ENCODE results near the gene OSGIN1. TPM values are rescaled to one million over a fixed set of nuclear protein-coding genes. Genes with fewer than 3 reads are reported as not detected.

Gene OSGIN1
- total RNA-seq, 1 donor: 4.1 TPM

- no peaks in the 10 kb centered on the region for H3K9me3 ChIP-seq (ENCODE audit: low read depth, low read length)
- H3K4me1 ChIP-seq (ENCODE audit: insufficient read depth, low read length): no peaks in the 10 kb centered on the region
- no peak overlapping the region for H3K4me3 ChIP-seq (ENCODE audit: low read length)
- H3K27me3 ChIP-seq (ENCODE audit: insufficient read depth, low read length): no peaks in the 10 kb centered on the region
Observed at GRCh38 chr16:83923581-83924365, 29.3 kb upstream of the OSGIN1 start.

- Histone ChIP-seq H3K9me3 (ENCODE audit: low read depth, low read length) (no peaks in the 10 kb centered on the region), H3K4me3 (ENCODE audit: low read length) (no peak overlapping the region), H3K27me3 (ENCODE audit: insufficient read depth, low read length) (no peaks in the 10 kb centered on the region), H3K4me1 (ENCODE audit: insufficient read depth, low read length) (no peaks in the 10 kb centered on the region)
Observed at GRCh38 chr16:83924686-83925085, 28.4 kb upstream of the OSGIN1 start.

DNA sequence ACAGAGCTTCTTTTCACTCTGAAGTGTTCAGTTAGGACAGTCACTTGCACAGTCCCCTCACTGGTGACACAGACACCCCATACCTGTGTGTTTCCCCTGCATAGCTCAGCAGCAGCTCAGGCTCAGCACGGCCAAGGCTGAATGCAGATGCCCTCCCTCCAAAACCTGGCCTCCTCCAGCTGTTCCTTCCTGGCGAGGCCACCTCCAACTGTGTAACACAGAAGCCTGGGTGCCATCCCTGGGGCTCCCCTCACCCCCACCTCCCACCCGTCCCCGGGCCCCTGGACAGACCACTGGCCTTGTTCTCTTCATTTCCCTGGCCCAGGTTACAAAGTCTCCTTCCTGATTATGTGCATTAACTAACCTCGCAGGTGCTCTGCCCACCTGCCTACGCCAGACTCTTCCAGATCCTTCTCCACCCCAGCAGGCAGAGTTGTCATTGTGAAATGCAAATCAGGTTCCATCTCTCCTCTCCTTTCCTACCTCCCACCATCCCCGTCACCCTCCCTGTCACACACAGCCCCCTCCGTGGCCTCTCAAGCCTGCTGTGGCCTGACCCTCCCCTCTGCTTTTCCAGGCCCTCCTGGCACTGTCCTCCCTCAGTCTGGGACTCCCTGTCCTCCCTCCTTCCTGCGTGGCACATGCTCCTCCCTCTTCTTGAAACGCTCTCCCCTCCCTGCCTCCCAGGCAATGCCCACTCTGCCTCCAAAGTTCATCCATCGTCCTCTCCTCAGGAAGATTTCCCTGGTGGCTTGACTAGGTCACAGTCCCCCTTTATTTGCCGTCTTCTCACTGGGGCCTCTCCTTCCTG is 27.7 kb upstream of the OSGIN1 start:
- Histone ChIP-seq H3K4me1 (ENCODE audit: insufficient read depth, low read length) (no peaks in the 10 kb centered on the region), H3K4me3 (ENCODE audit: low read length) (no peak overlapping the region), H3K9me3 (ENCODE audit: low read depth, low read length) (no peaks in the 10 kb centered on the region), H3K27me3 (ENCODE audit: insufficient read depth, low read length) (no peaks in the 10 kb centered on the region)

- no peaks in the 10 kb centered on the region for H3K4me1 ChIP-seq (ENCODE audit: insufficient read depth, low read length)
- no peaks in the 10 kb centered on the region for H3K9me3 ChIP-seq (ENCODE audit: low read depth, low read length)
- H3K4me3 ChIP-seq (ENCODE audit: low read length): no peak overlapping the region
- H3K27me3 ChIP-seq (ENCODE audit: insufficient read depth, low read length): no peaks in the 10 kb centered on the region
Observed at GRCh38 chr16:83925957-83926725, 26.9 kb upstream of the OSGIN1 start.

- H3K27me3 ChIP-seq (ENCODE audit: insufficient read depth, low read length): no peaks in the 10 kb centered on the region
- no peak overlapping the region for H3K4me3 ChIP-seq (ENCODE audit: low read length)
- no peaks in the 10 kb centered on the region for H3K9me3 ChIP-seq (ENCODE audit: low read depth, low read length)
- H3K4me1 ChIP-seq (ENCODE audit: insufficient read depth, low read length): no peaks in the 10 kb centered on the region
Observed at GRCh38 chr16:83926726-83927397, 26.2 kb upstream of the OSGIN1 start.

DNA sequence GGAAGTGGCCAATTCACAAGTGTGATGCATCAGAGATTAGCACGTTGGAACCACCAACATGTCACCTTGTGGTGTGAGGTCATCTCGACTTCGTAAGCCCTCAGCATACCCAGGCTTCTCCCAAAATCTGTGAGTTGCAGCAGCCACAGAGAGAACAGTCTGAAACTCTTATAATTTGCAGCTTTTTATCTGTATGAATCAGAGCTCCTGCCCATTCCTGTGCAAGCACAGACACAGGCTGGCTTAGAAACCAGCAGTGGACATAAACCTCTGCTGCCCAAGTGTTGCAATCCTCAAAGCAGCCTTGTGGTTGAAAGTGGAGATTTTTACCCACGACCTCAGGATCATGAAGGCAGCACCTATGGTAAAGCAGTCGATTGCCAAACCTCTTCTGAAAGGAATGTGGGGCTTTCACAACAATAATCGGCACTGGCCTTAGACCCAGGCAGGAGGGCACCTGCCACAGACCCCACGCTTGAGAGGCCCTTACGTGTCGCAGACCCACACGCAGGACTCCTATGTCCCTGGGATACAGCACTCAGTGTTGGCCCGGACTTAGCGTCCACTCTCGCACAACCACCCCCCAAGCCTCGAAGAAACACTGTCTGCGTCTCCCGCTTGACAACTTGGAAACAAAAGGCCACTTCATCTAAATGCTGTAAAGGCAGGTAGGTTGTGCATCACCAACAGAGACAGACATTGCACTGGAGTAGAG is 24.5 kb upstream of the OSGIN1 start:
- Histone ChIP-seq H3K9me3 (ENCODE audit: low read depth, low read length) (no peaks in the 10 kb centered on the region), H3K4me1 (ENCODE audit: insufficient read depth, low read length) (no peaks in the 10 kb centered on the region), H3K4me3 (ENCODE audit: low read length) (no peak overlapping the region)

DNA sequence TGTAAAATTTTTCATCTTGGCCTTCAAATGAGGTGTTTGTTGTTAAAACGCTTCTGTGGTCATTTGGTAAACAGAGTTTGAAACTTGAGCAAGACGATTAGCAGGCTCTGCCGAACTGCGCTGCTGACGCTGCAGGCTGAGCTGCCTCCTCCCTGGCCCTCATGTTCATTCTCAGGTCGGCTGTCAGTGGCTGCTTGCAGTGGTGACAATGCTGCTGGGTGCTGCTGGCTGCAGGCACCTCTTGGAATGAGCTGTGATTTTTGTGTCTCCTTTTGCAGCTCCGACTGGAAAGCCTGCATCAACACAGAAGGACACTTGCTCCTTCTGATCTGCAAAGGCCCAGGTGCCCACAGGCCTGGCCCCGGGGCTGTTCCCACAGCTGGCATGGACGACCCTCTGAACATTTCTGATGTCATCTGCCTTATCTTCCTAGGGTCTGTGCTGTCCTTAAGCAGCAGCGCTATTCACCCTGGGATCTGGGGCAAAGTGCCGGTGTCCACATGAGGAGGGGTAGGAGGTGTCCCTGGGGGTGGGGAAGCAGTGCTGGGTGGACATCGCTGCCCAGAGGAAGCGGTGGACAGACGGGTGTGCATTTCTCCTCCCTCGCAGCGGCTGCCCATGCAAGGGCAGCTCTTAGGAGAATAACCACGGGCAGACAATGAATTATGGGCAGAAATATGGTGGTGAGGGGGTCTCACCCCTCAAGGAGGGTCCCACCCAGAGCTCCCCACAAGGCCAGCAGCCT is 23.1 kb upstream of the OSGIN1 start:
- Histone ChIP-seq H3K27me3 (ENCODE audit: insufficient read depth, low read length) (no peaks in the 10 kb centered on the region), H3K4me1 (ENCODE audit: insufficient read depth, low read length) (no peaks in the 10 kb centered on the region)

More for the DNA sequence above, 24.5 kb upstream of the OSGIN1 start:
- no peaks in the 10 kb centered on the region for H3K27me3 ChIP-seq (ENCODE audit: insufficient read depth, low read length)

GRCh38 chr16:83930730-83931500 is 22.1 kb upstream of the OSGIN1 start:
- Histone ChIP-seq H3K27me3 (ENCODE audit: insufficient read depth, low read length) (no peaks in the 10 kb centered on the region), H3K4me3 (ENCODE audit: low read length) (no peak overlapping the region), H3K9me3 (ENCODE audit: low read depth, low read length) (no peaks in the 10 kb centered on the region), H3K4me1 (ENCODE audit: insufficient read depth, low read length) (no peaks in the 10 kb centered on the region)

More for the DNA sequence above, 23.1 kb upstream of the OSGIN1 start:
- H3K9me3 ChIP-seq (ENCODE audit: low read depth, low read length): no peaks in the 10 kb centered on the region
- no peak overlapping the region for H3K4me3 ChIP-seq (ENCODE audit: low read length)

DNA sequence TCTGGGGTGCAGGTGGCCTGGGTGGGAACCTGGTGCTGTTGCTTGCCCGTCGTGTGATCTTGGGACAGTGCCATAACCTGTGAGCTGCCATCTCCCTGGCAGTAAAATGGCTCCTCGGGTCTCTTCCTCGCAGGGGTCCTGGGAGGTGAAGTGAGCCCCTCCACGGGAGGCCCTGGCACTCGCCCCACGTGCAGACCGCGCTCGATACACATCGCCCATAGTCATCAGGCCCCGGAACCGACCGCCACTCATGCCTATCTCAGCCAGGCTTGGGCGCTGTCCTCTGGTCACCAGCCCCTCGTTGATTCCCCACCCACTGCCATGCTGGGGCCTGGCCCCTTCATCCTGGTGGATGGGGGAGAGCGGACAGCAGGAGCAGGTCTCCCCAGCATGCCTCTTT is 21.5 kb upstream of the OSGIN1 start:
- H3K9me3 ChIP-seq (ENCODE audit: low read depth, low read length): no peaks in the 10 kb centered on the region
- H3K27me3 ChIP-seq (ENCODE audit: insufficient read depth, low read length): no peaks in the 10 kb centered on the region
- H3K4me3 ChIP-seq (ENCODE audit: low read length): no peak overlapping the region

DNA sequence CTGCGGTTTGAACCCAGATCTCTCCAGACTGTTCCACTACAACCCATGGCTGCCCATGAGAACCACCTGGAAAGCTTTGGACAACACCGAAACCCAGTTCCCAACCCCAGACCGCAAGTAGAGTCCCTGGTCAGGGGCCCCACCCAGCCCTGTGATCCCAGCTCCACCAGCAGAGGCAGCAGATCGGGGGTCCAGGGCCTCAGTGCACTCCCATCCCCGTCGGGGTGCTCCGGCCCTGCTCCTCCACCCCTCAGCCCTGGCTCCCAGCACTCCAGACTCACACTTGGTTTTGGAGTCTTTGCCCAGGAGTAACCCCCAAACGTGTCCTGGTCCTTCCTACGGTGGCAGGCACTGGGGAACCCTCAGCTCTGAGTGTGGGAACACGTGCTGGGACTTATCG is 20.7 kb upstream of the OSGIN1 start:
- H3K9me3 ChIP-seq (ENCODE audit: low read depth, low read length): no peaks in the 10 kb centered on the region
- H3K4me3 ChIP-seq (ENCODE audit: low read length): no peak overlapping the region
- no peaks in the 10 kb centered on the region for H3K27me3 ChIP-seq (ENCODE audit: insufficient read depth, low read length)
- H3K4me1 ChIP-seq (ENCODE audit: insufficient read depth, low read length): no peaks in the 10 kb centered on the region

More for the DNA sequence above, 21.5 kb upstream of the OSGIN1 start:
- H3K4me1 ChIP-seq (ENCODE audit: insufficient read depth, low read length): no peaks in the 10 kb centered on the region

DNA sequence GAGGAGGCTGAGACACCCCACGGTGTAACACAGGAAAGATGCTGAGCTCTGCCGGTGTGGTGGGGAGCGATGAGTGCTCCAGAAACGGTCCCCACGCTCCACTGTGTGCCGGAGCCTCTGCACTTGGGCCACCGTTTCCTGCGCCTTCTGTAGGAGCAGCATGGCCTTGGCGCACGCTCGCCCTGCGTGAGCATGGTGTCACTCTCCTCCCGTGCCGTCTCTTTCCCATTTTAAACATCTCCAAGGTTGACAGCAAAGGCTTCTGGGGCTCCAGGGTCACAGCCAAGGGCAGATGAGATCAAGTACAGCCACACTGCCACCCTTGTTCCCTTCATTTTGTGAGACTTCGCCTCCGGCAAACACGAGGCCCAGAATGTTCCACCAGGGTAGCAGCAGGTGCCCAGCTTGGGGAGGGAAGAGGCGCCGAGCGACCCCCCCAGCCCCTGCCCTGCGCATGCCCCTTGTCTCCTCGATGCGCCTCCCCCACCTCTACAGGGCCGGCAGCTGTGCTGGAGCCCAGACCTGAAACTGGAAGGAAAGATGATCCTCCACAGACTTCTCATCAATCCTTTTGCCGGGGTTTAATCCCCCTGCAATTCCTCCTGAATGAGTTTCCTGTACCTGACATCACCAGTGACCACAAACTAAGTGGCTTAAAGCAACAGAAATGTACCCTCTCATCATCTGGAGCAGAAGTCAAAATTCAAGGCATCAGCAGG is 19.9 kb upstream of the OSGIN1 start:
- Histone ChIP-seq H3K9me3 (ENCODE audit: low read depth, low read length) (no peaks in the 10 kb centered on the region), H3K4me1 (ENCODE audit: insufficient read depth, low read length) (no peaks in the 10 kb centered on the region), H3K27me3 (ENCODE audit: insufficient read depth, low read length) (no peaks in the 10 kb centered on the region), H3K4me3 (ENCODE audit: low read length) (no peak overlapping the region)

- Histone ChIP-seq H3K9me3 (ENCODE audit: low read depth, low read length) (no peaks in the 10 kb centered on the region), H3K4me1 (ENCODE audit: insufficient read depth, low read length) (peaks cover 2% of the 10 kb centered on the region), H3K4me3 (ENCODE audit: low read length) (no peak overlapping the region), H3K27me3 (ENCODE audit: insufficient read depth, low read length) (no peaks in the 10 kb centered on the region)
Observed at GRCh38 chr16:83933885-83934683, 19.0 kb upstream of the OSGIN1 start.

All from mononuclear cell (primary cell).